NCI-H2227 (cell line): ENCODE measurements around the gene PDILT.
"Not testable (repeated sequence)": the region's sequence is repeated elsewhere in the genome, so short reads cannot be mapped to it uniquely, and the experiment has no call there.

Source experiments
- DNase-seq: peaks from one replicate; lab custom pipeline; 2025; ENCODE audit not compliant: unreplicated experiment; lab: John Stamatoyannopoulos, UW

Gene PDILT

DNA sequence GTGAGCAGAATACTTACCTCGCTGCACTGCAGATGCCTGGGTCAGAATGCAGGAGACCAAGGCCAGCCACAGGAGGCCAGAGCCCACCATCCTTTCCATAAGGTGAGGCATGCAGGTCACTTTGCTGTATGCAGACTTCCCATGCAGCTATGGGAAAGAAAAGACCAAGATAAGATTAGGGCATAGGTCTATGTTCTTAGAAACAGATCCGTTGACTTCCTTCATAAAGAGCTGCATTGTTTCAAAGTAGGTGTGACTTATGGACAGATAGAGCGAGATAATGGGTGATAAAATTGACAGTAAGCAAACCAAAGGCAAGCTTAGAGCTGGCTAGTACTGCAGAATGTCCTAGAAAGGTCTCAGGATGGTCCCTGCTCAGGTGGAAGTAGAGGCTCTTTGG lies 78.2 kb downstream of the PDILT start:
- DNase-seq: no peak

DNA sequence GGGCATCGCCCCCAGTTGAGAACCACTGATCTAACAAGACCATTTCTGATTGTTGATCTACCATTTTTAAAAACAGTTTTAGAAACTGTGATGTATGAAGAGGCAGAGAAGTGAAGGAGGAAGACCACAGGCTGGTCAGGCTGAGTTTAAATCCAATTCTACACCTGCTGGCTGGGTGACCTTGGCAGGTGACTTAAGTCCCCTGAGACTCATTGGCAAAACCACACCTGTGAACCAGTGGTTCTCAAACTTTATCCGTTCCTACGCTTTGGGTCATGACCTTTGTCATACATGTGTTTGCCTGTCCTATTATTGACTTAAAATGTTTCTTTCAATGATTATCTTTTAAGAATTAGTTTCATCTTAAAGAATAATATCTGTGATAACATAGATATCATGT lies 79.5 kb downstream of the PDILT start:
- no peak for DNase-seq

DNA sequence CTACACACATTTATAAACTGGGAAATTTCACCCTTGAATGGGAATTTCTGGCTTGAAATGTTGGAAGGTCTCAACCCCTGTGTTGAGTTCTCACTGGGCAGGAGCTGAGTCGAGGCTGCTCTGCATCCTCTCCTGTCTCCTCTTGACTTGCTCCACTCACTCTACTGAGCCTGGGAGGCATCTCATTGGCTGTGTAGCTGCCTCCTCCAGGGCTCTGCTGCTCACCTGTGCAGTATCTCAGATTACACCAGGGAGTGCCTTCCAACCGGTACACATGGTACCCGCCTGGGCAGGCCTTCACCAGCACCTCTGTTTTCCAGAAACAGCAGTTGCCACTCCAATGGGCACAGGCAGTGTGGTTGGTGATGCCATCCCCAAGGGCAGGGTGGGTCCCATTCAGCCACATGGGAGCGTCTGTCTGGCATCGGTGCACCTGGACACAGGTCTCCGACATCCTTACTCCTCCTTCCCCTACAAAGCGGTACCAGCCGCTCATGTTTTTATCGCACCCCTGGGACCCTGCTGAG lies 80.9 kb downstream of the PDILT start:
- no peak for DNase-seq

DNA sequence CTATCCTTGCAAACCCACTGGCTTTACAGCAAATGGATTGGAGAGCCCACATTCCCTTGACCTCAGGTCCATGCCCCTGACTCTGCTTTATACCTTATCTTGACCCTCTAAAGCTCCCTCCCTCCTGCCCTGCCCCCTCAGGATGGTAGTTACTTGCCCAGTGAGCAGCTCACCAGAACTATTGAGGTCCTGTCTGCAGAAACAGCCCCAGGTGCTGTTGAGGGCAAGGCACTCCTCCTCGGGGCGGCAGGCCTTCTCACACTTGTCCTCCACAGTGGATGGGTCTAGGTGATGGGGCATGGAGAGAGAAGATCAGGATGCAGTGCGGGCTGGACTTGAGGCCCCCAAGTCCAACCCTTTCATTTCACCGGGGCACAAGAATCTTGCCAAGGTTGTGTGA lies 81.8 kb downstream of the PDILT start:
- DNase-seq: no peak

DNA sequence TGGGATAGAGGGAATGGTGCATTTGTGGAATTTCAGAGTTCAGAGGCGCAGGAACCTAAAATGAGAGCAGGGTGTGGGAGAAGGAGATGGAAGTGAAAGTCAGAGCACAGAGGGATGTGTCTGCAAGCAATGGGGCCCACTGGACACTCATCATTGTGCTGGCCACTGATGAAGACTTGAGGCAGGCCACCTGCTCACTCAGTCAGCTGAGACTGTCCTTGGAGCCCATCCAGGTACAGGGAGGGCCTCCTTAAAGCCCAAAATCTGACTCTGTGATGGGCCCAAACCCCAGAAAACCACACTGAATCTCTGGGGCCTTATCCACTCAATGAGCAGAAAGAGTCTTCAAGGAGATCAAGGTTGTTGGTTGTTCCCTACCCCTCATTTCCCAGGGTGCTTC lies 82.9 kb downstream of the PDILT start:
- DNase-seq: no peak

DNA sequence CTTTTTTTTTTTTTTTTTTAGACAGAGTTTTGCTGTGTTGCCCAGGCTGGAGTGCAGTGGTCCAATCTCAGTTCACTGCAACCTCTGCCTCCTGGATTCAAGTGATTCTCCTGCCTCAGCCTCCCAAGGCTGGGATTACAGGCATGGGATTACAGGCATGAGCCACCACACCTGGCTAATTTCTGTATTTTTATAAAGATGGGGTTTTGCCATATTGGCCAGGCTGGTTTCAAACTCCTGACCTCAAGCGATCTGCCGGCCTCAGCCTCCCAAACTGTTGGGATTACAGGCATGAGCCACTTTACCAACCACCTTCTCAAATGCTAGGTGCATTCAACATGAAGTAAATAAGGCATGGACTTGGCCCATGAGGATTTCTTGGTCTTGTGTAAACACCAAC lies 83.5 kb downstream of the PDILT start:
- not testable (repeated sequence) for DNase-seq

DNA sequence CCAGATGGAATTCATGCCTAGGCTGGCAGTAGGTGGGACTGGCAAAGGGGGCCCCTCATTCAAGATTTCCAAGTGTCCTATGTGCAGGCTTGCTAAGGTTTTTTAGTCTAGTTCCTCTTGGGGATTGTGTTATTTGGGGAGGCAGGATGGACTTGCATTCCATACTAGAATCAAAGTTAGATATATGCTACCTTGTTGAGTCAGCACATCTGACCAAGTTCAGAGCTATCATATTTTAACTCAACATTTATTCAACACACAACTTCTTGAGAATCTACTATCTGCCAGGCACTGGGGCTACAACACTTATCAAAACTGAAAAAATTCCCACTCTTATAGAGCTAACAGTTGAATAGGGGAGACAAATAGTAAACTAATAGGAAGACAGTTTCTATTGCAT lies 83.9 kb downstream of the PDILT start:
- DNase-seq: no peak

DNA sequence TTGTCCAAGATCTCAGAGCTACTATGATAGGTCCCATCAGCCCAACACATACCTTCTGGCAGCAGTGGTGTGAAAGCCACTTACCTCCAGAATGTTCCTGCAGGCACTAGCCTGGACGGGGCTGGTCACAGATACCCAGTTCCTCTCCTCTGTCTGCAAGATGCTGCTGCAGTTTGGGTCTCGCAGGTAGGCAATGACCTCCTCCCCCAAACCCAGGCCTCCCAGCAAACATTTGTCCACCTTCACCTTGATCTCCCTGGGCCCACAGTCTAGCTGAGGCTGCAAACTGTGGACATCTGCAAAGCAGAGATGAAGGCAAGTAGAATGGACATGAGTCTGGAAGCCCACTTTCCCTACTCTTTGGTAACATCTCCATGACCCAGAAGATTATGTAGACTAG lies 84.4 kb downstream of the PDILT start:
- no peak for DNase-seq

DNA sequence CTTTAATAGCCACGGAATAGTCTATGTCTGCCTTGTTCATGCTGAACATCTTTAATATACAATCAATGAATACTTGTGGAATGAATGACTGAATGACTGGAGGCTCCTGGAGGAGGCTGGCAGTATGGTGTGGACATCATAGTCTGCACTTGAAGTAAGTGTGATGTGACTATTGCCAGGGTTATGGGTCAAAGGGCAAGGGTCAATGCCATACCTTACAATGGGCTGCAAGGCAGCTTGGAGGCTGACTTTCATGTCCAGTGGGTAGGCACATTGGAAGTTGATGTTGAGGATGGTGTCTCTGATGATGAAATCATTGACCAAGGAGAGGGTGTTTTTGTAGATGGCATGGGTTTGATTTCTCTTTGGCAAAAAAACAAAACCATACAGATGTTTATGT lies 85.1 kb downstream of the PDILT start:
- no peak for DNase-seq

DNA sequence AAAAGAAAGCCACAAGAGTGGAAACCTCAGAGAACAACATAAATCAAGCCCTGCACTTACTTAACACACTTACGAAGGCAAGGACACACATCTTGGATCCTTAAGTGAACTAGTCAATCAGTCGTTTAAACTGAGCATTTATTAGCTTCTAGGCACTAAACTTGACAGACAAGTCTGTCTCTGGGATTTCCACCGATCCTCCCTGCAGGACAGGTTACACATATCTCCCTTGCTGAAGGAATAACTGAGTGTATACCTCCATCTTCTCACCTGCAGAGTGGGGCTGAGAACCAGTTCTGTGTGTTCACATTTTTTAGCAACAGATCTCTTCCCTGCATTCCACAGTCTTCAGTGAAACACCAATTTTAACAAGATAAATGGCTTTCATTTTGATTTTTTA lies 86.1 kb downstream of the PDILT start:
- DNase-seq: no peak

DNA sequence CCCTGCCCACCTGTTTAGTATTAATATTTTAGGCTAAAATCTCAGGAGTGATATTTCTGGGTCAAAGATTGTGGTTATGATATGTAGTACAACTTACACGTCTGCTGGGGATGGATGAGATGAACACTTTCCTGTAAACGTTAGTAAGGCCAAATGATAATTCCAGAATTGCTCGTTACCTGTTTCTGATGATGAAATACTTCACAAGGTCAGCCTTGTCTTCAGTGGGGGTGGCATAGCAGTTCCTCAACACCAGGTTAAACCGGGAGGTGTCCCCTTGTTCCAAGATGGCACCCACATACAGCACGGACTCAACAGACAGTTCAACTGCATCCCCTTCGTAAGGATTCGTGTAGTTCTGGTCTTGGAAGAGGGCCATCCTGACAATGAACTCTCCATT lies 86.5 kb downstream of the PDILT start:
- no peak for DNase-seq

DNA sequence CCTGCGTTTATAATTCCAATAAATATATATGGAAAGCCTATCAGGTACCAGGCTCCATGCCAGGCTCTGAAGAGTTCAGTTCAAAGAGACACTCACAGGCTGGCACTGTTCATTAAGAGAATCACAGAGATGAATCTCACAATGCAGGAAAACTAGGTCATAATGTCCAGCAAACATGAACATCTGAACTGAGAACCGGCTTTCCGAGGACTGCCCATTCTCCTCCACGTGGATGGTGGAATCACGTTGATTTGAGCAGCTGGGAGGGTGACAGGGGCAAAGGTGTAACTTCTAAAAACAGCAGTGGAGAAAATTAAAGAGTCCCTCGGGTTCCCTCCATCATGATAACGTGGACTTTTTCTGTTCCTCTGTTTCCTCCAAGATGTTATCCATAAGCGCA lies 87.4 kb downstream of the PDILT start:
- DNase-seq: no peak

DNA sequence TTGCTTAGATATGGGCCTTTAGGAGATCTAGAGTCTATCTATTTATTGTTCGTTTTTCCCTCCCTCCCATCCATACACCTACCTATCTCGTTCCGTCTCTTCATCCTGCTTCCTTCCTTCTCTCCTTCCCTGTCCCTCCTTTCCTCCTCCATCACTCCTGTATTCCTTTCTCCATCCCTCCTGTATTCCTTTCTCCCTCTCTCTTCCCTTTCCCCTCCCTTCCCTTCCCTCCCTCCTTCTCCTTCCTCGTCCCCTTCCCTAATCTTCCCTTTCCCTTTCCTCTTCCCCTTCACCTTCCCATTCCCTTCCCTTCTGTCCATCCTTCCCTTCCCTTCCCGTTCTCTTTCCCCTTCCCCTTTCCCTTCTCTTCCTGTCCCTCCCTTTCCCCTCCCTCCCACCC lies 87.8 kb downstream of the PDILT start:
- no peak for DNase-seq

DNA sequence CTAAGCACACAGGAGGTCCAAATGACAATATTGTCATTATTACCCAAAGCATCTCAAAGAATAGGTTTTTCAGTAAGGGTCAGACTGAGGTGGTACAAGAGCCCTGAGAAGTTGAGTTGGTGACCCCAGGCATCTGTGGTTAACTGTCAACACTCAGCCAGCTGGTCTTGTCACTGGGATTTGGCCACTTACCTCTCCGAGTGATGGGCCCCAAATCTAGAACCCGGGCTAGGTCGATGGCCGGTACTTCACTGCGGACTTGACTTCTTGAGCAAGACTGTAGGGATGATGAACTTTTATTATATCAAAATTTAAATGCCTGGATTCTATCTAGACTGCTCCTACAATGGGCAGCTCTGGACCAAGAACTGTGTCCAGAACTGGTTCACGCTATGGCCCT lies 88.8 kb downstream of the PDILT start:
- DNase-seq: no peak

DNA sequence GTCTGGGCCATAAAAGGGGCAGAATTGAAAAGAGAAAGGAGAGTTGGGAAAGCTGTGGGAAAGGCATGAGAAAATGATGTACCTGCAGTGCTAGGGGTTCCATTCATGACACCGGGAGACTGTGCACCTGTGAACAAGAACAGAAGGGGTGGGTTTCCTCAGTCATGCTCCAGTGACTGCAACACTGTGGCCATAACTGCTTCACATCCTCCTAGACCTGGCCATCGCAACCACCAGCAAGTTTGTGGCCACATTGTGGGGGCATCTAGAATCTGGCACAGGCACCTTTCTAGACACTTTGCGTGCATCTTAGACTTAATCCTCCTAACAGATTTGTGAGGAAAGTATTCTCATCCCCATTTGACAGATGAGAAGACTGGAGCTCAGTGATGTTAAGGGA lies 90.0 kb downstream of the PDILT start:
- no peak for DNase-seq

DNA sequence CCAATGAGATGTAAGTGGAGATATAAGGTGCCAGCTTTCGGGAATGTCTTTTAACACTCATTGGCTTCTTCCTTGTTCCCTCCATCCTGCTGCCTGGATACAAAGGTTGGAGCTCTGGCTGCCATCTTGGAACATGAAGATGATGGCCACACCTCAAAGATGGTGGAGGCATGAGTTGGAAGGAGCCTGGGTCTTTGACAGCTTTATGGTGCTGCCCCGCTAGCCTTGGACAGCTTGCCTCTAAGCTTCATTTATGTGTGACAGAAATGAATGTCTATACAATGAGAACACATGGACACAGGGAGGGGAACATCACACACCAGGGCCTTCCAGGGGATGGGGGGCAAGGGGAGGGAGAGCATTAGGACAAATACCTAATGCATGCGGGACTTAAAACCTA lies 90.8 kb downstream of the PDILT start:
- no peak for DNase-seq

DNA sequence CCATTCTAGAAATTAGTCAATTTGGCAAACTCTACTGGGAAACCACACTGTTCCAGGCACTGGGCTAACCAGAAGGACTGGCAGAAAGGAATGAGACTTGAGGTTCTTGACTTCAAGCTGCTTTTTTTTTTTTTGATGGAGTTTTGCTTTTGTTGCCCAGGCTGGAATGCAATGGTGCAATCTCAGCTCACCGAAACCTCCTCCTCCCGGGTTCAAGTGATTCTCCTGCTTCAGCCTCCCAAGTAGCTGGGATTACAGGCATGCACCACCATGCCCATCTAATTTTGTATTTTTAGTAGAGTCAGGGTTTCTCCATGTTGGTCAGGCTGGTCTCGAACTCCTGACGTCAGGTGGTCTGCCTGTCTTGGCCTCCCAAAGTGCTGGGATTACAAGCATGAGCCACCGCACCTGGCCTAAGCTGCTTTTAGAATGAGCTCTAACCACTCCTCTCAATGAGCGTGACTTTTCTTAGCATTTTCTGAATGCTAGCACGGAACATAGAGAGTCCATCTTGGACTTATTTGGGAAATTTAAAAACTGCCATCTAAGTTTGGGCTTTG lies 91.9 kb downstream of the PDILT start:
- DNase-seq: not testable (repeated sequence)

DNA sequence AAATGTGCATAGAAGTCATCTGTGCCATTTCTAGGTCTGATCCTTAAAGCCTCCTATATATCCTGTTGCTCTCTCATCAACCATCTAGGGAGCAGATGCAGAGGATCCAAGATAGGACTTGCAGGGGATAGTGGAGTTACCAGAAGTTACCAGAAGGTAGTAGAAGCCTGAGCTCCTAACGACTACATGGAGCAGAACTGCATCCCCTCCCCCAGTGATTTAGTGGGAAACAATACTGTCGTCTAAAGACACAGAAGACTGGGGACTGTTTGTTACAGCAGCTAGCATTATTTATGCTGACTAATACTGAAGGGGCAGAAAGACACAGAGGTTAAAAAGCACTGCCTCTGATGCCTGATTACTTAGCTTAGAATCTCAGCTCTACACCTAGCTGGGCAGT lies 93.0 kb downstream of the PDILT start:
- DNase-seq: no peak

DNA sequence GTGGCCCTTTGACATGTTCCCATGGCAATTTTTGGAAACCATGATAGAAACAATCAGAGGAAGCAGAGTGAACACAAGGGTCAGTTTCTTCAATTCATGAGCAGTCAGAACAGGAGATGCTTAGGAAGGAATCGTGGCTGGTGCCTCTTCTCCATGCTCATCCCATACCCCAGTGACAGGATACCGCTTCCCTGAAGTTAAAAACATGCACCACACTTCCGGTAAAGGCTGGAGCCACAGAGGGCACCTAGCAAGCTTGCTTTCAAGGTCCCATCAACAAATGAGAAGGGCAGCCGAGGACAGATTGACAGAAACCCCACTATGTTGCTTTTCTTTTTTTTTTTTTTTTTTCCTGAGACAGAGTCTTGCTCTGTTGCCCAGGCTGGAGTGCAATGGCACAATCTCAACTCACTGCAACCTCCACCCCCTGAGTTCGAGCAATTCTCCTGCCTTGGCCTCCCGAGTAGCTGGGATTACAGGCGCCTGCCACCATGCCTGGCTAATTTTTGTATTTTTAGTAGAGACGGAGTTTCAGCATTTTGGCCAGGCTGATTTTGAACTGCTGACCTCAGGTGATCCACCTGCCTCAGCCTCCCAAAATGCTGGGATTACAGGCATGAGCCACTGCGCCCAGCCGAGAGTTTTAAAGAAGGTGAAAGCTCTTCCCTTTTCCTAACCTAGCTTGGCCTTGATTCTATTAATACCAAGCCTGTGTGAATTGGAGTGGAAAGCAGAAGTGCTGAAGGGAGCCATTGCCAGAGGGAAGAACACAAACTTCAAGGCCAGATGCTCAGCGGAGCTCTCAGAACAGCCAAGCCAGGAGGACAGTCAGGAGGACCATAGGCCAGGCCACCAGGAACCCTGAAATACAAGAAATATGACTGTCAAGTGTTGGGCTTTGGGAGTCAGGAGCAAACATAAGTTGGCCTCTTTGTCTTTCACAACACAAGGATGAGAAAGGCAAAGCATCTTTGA lies 93.8 kb downstream of the PDILT start:
- DNase-seq: no peak

DNA sequence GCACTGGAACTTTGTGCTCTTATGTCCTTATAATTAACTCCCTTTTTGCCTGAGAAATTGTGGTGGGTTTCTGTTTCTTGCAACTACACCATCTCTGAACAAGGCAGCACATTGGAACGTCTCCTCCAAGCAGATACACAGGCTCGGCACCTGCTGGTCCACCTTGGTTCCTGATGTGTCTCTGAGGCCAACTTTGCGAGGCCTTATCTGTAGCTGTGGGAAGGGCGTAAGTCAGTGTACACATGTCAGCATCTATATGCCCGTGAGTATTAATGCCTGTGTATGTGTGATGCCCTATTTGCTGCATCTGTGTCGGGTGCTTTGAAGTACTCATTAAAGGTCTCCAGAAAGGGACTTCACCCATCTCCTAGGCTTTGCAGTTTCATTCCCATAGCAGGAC lies 94.8 kb downstream of the PDILT start:
- no peak for DNase-seq
